HG03565 (cell line): ENCODE measurements around the gene EFNB2.

Experiments used
- ATAC-seq: cut with Tn5 transposase; IDR thresholded peaks from one replicate; pipeline ENCODE4 v1.9.1; 2021; ENCODE audit warnings: mild to moderate bottlenecking, moderate library complexity; ENCODE audit not compliant: unreplicated experiment

The EFNB2 gene

GRCh38 chr13:106526738-106527444, 8.6 kb downstream of the EFNB2 start:
- no peak for ATAC-seq

- no peak for ATAC-seq
These were observed 9.6 kb downstream of the EFNB2 start for GRCh38 chr13:106525865-106526264.

- ATAC-seq, result no peak
These were observed 11.4 kb downstream of the EFNB2 start for GRCh38 chr13:106524108-106524507.

- no peak for ATAC-seq
These were observed 11.9 kb downstream of the EFNB2 start for GRCh38 chr13:106523576-106523975.

- ATAC-seq, result no peak
These were observed 12.4 kb downstream of the EFNB2 start for GRCh38 chr13:106522898-106523525.

GRCh38 chr13:106522112-106522705, 13.3 kb downstream of the EFNB2 start:
- ATAC-seq, result no peak

GRCh38 chr13:106521095-106521799, 14.2 kb downstream of the EFNB2 start:
- no peak for ATAC-seq

- ATAC-seq, result no peak
These were observed 15.0 kb downstream of the EFNB2 start for GRCh38 chr13:106520251-106521054.

- no peak for ATAC-seq
These were observed 16.9 kb downstream of the EFNB2 start for GRCh38 chr13:106518512-106518911.

GRCh38 chr13:106517109-106517847, 18.2 kb downstream of the EFNB2 start:
- no peak for ATAC-seq

- no peak for ATAC-seq
These were observed 19.7 kb downstream of the EFNB2 start for GRCh38 chr13:106515635-106516254.

GRCh38 chr13:106514928-106515634, 20.4 kb downstream of the EFNB2 start:
- ATAC-seq, result no peak

GRCh38 chr13:106513025-106513983, 22.2 kb downstream of the EFNB2 start:
- no peak for ATAC-seq

GRCh38 chr13:106507560-106508274, 27.7 kb downstream of the EFNB2 start:
- ATAC-seq, result peak; percentile 71

- ATAC-seq, result no peak
These were observed 29.2 kb downstream of the EFNB2 start for GRCh38 chr13:106506286-106506685.

- no peak for ATAC-seq
These were observed 29.7 kb downstream of the EFNB2 start for GRCh38 chr13:106505732-106506131.

GRCh38 chr13:106505295-106505694, 30.2 kb downstream of the EFNB2 start:
- ATAC-seq, result no peak
